Measurements from ENCODE around the gene DHFR.

DHFR gene

DNA sequence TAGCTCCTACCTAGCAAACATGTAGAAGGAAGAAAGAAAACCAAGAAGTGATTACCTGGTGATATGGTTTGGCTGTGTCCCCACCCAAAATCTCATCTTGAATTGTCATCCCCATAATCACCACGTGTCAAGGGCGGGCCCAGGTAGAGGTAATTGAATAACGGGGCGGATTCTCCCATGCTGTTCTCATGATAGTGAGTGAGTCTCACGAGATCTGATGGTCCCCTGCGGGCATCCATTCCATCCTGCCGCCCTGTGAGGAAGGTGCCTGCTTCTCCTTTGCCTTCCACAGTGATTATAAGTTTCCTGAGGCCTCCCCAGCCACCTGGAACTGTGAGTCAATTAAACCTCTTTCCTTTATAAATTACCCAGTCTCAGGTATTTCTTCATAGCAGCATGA, 57.3 kb downstream of the DHFR start:
- CTCF ChIA-PET: no interaction called here
- DNase-seq (ENCODE audit: low spot score): no peak
- H3K27ac ChIP-seq: no peak overlapping the region
- TF ChIP-seq, protein P1, sequence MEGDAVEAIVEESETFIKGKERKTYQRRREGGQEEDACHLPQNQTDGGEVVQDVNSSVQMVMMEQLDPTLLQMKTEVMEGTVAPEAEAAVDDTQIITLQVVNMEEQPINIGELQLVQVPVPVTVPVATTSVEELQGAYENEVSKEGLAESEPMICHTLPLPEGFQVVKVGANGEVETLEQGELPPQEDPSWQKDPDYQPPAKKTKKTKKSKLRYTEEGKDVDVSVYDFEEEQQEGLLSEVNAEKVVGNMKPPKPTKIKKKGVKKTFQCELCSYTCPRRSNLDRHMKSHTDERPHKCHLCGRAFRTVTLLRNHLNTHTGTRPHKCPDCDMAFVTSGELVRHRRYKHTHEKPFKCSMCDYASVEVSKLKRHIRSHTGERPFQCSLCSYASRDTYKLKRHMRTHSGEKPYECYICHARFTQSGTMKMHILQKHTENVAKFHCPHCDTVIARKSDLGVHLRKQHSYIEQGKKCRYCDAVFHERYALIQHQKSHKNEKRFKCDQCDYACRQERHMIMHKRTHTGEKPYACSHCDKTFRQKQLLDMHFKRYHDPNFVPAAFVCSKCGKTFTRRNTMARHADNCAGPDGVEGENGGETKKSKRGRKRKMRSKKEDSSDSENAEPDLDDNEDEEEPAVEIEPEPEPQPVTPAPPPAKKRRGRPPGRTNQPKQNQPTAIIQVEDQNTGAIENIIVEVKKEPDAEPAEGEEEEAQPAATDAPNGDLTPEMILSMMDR (conservative IDR thresholded peaks at IDR 0.05; ENCODE audit: low read depth): no peak
- POLR2A ChIA-PET (ENCODE audit: low non-redundant PET): no interaction called here

DNA sequence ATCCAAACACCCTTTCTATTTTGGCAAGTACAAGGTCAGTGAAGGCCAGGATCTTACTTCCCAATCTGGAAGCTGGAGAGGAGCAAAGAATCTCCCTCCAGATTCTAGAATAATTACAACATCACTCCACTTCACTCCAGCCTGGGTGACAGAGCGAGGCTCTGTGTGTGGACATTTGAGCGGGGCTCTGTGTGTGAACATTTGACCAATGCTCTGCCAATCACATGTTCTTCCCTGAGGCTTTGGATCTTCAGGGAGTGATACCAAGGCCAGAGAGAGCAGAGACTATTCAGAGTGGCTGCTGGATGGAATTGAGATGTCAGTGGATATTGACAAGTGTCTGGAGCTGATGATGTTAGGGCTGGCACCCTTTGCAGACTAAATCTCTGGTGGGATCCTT, 60.0 kb downstream of the DHFR start:
- no peak overlapping the region for H3K27ac ChIP-seq
- ChIA-PET CTCF (interaction anchor here (0.6 kb wide), 1 partner anchor 100 kb away, joined by 4 read pairs; no protein-coding TSS in a partner anchor), POLR2A (ENCODE audit: low non-redundant PET) (no interaction called here)
- DNase-seq (ENCODE audit: low spot score): no peak
- TF ChIP-seq, protein P1 (conservative IDR thresholded peaks at IDR 0.05; ENCODE audit: low read depth): no peak

DNA sequence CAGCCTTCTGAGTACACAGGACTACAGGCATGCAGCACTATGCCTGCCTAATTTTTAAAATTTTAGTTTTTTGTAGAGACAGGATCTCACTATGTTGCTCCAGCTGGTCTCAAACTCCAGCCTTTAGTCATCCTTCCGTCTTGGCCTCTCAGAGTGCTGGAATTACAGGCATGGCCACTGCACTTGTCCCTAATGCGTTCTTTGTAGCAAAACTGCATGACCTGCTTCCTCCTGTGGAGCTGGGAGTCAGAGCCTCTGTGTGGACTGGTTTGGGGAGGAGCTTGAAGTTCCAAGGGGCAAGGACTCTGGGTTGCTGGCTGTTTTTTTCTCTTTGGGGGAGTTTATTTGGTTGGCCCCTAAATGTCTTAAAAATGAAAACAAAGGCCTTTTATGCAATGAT, 62.0 kb downstream of the DHFR start:
- H3K27ac ChIP-seq: no peak overlapping the region
- no peak for DNase-seq (ENCODE audit: low spot score)
- POLR2A ChIA-PET (ENCODE audit: low non-redundant PET): no interaction called here
- CTCF ChIA-PET: interaction anchor here (0.6 kb wide), 1 partner anchor 477 kb away, joined by 3 read pairs; no protein-coding TSS in a partner anchor
- TF ChIP-seq, protein P1 (conservative IDR thresholded peaks at IDR 0.05; ENCODE audit: low read depth): no peak

DNA sequence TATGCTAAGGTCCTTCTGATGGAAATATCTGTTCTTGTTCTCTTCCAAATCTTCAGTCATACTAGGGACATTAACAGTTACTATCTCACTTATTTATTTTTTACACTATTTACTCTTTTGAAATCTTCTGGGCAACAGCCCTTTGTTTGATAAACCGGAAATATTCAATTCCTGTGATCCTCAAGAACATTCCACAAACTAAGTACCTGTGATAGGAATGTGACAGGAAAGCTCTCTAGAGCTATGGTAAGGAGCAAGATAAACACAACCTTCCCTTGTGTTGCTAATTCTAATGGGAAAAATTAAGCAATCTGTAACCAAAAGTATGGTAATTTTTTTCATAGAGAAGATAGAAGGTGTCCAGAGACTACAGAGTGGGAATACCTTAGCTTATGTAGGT, 62.7 kb downstream of the DHFR start:
- H3K27ac ChIP-seq: no peak overlapping the region
- TF ChIP-seq, protein P1 (conservative IDR thresholded peaks at IDR 0.05; ENCODE audit: low read depth): no peak
- DNase-seq (ENCODE audit: low spot score): no peak
- ChIA-PET CTCF (no interaction called here), POLR2A (ENCODE audit: low non-redundant PET) (no interaction called here)

DNA sequence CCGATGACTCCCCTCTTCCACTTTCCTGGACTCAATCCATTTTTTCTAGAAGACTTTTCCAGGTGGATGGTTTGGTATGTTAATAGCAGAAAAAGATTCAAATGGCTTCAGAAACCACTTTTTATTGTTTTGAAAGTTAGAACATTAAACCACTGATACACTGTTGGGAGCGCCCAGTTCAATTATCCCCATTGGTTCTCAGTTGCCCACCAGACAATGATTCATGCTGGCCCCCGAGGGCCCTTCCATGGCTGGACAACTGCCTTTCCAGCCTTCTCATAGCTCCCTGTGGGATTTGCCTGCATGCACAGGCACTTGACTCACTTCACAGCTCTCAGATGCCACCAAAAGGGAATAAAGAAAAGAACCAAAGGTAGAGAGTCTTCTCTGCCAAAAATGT, 63.4 kb downstream of the DHFR start:
- TF ChIP-seq, protein P1 (conservative IDR thresholded peaks at IDR 0.05; ENCODE audit: low read depth): no peak
- CTCF ChIA-PET: no interaction called here
- POLR2A ChIA-PET (ENCODE audit: low non-redundant PET): no interaction called here
- DNase-seq (ENCODE audit: low spot score): no peak
- no peak overlapping the region for H3K27ac ChIP-seq

DNA sequence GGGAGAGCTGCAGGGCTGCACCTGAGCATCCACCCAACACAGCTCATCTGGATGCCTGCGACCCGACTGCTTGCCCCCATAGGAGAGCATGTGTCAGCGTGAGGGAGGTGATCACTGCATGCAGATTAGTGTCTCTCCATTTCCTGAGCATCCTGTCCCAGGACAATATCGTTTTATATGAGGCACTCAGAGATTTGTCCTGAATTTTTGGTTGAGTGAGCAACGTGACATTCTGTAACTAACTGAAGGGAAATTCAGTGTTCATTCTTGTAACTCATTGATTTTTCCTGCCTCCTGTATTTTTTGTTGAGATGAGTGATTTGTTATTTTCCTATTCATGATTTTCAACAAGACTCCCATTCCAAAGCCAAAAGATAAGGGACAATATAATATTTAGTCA, 64.0 kb downstream of the DHFR start:
- no peak overlapping the region for H3K27ac ChIP-seq
- POLR2A ChIA-PET (ENCODE audit: low non-redundant PET): no interaction called here
- TF ChIP-seq, protein P1 (conservative IDR thresholded peaks at IDR 0.05; ENCODE audit: low read depth): no peak
- CTCF ChIA-PET: no interaction called here
- no peak for DNase-seq (ENCODE audit: low spot score)
